Colonic mucosa (tissue), 4 donors: ENCODE measurements around the gene FAM149B1. TPM values are rescaled to one million over a fixed set of nuclear protein-coding genes. Genes with fewer than 3 reads are reported as not detected.

Experiments used
- DNase-seq: peaks from one replicate; pipeline ENCODE4 v3.0.0-alpha.2; 2020
- H3K27ac ChIP-seq: fragments of 200-600 bp; one replicate; pipeline ENCODE4 v1.8.0; 2021
- H3K27me3 ChIP-seq: fragments of 200-600 bp; one replicate; pipeline ENCODE4 v1.8.0; 2021
- H3K36me3 ChIP-seq: fragments of 200-600 bp; one replicate; pipeline ENCODE4 v1.8.0; 2021
- H3K4me1 ChIP-seq: fragments of 200-600 bp; one replicate; pipeline ENCODE4 v1.8.0; 2021; ENCODE audit warnings: mild to moderate bottlenecking
- H3K4me3 ChIP-seq: fragments of 200-600 bp; one replicate; pipeline ENCODE4 v1.8.0; 2021
- H3K9ac ChIP-seq, 2 donors: one replicate each; pipeline ENCODE4 v1.7.0; 2013; ENCODE audit warnings: control low read depth in 2 of 2, low read depth in 2 of 2, low read length in 2 of 2
- H3K9me3 ChIP-seq: fragments of 200-600 bp; one replicate; pipeline ENCODE4 v1.8.0; 2021
- intact Hi-C: fragments of 100-400 bp; cut with DNase I; formaldehyde crosslinking; loops from one replicate; pipeline ENCODE4 v1.14.1; 2022
- total RNA-seq, 2 donors: library from RNA; stranded (reverse); fragmentation: NEBNext Ultra II Directional in 1 of 2; extraction: Animal tissue kit (Norgen Biotek cat#: 25700) in 1 of 2; gene quantifications; one replicate each; pipeline ENCODE4 v1.2.1, GENCODE V29; 2021
- TF ChIP-seq, protein P1 (sequence below): fragments of 200-600 bp; IDR thresholded peaks from one replicate; pipeline ENCODE4 v1.8.0; 2022; ENCODE audit warnings: antibody characterized with exemption, mild to moderate bottlenecking
- donor health status: healthy.
- donor health status: DM: no; HTN: no; CAD: no.
- donor health status: DM: no; HTN: no; CAD: no.

FAM149B1 gene
- total RNA-seq, 2 donors from 2014 or later = 14.0 to 16.4 TPM

DNA sequence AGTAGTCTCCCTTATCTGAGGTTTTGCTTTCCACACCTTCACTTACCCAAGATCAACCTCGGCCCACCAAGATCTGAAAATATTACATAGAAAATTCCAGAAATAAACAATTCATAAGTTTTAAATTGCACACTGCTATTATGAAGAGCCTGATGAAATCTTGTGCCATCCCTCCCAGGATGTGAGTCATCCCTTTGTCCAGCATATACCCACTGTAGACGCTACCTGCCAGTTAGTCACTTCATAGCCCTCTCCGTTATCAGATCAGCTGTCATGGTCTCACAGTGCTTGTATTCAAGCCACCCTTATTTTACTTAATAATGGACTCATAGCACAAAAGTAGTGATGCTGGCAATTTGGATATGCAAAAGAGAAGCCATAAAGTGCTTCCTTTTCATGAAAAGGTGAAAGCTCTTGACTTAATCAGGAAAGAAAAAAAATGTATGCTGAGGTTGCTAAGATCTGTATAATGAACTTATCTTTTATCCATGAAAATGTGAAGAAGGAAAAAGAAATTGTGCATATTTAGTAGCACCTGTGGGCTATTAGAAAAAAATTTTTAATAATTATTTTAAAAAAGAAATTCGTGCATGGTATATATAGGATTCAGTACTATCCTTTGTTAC lies 94.3 kb downstream of the FAM149B1 start:
- H3K4me1 ChIP-seq = no peaks in the 10 kb centered on the region
- H3K27me3 ChIP-seq = no peaks in the 10 kb centered on the region
- H3K9me3 ChIP-seq = no peaks in the 10 kb centered on the region
- H3K27ac ChIP-seq = no peak overlapping the region
- TF ChIP-seq, protein P1, sequence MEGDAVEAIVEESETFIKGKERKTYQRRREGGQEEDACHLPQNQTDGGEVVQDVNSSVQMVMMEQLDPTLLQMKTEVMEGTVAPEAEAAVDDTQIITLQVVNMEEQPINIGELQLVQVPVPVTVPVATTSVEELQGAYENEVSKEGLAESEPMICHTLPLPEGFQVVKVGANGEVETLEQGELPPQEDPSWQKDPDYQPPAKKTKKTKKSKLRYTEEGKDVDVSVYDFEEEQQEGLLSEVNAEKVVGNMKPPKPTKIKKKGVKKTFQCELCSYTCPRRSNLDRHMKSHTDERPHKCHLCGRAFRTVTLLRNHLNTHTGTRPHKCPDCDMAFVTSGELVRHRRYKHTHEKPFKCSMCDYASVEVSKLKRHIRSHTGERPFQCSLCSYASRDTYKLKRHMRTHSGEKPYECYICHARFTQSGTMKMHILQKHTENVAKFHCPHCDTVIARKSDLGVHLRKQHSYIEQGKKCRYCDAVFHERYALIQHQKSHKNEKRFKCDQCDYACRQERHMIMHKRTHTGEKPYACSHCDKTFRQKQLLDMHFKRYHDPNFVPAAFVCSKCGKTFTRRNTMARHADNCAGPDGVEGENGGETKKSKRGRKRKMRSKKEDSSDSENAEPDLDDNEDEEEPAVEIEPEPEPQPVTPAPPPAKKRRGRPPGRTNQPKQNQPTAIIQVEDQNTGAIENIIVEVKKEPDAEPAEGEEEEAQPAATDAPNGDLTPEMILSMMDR = no peak
- no peak for DNase-seq
- no peaks in the 10 kb centered on the region for H3K36me3 ChIP-seq
- intact Hi-C loops = no loop called here
- no peak overlapping the region for H3K4me3 ChIP-seq
- no peak overlapping the region for H3K9ac ChIP-seq

DNA sequence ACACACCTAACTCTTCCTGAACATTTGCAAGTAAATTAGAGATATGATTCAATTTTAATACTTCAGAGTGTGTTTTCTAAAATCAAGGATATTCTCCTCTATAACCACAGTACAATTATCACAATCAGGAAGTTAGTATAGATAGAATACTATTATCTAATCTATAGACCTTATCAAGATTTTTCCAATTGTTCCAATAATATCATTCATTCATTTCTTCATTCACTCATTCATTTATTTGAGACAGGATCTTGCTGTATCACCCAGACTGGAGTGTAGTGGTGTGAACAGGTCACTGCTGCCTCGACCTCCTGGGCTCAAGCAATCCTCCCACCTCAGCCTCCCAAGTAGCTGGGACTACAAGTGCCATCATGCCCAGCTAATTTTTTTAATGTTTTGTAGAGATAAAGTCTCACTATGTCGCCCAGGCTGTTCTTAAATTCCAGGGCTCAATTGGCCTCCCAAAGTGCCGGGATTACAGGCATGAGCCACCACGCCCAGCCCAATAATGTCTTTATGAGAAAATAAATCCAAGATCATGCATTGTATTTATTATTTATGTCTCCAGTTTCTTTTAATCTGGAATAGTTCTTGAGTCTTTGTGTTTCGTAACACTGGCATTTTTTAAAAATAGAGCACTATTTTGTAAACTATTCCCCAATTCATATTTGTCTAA lies 95.1 kb downstream of the FAM149B1 start:
- TF ChIP-seq, protein P1 = no peak
- no peaks in the 10 kb centered on the region for H3K27me3 ChIP-seq
- no peak overlapping the region for H3K4me3 ChIP-seq
- H3K4me1 ChIP-seq = no peaks in the 10 kb centered on the region
- H3K36me3 ChIP-seq = no peaks in the 10 kb centered on the region
- no peak for DNase-seq
- H3K9me3 ChIP-seq = no peaks in the 10 kb centered on the region
- no peak overlapping the region for H3K9ac ChIP-seq
- no peak overlapping the region for H3K27ac ChIP-seq
- intact Hi-C loops = no loop called here

DNA sequence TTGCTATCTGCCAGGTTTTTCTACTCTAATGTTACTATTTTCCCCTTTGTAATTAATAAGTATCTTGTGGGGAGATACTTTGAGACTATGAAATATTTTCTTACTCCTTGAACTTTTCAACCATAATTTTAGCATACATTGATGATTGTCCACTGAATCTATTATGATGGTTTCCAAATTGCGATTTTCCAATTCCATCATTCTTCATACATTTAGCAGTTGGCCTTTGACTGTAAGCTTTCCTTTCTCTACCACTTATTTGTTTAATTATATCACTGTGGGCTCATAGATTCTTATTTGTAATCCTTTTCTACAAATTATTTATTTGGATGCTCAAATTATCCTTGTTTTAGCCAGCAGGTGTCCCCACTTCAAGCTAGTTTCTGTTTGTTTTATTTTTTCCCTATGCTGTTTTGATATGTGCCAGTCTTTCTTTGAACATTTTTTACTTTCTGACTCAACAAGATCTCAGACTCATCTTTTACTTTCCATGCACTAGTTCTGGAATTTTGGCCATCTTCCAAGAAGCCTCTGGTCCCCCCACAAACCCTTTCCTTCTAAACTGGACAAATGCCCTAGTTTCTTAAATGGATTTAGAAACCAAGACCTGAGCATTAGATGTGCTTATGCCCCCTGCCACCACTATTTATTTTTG lies 95.9 kb downstream of the FAM149B1 start:
- H3K27ac ChIP-seq = no peak overlapping the region
- H3K27me3 ChIP-seq = no peaks in the 10 kb centered on the region
- intact Hi-C loops = no loop called here
- H3K9ac ChIP-seq = no peak overlapping the region
- H3K36me3 ChIP-seq = no peaks in the 10 kb centered on the region
- TF ChIP-seq, protein P1 = no peak
- DNase-seq = no peak
- no peaks in the 10 kb centered on the region for H3K4me1 ChIP-seq
- H3K4me3 ChIP-seq = no peak overlapping the region
- no peaks in the 10 kb centered on the region for H3K9me3 ChIP-seq

DNA sequence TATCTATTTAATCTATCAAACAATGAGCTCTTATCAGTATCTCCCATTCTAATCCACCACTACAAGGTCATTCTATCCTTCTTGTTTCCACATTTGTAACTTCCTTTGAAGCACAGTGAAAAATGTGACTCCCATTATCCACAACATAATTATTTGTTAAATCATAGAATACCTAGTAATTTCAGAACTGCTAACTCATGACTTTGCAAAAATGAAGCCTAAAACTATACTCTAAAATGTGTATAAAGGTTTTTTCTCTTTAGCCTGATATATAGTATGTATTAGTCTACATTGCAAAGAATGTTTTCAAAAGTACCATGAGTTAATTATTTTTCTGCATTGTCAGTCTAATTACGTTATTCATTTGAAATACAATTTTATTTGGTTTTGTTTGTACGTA lies 96.5 kb downstream of the FAM149B1 start:
- Histone ChIP-seq H3K27ac (no peak overlapping the region), H3K9ac (no peak overlapping the region), H3K36me3 (no peaks in the 10 kb centered on the region), H3K27me3 (no peaks in the 10 kb centered on the region), H3K4me1 (no peaks in the 10 kb centered on the region), H3K4me3 (no peak overlapping the region), H3K9me3 (no peaks in the 10 kb centered on the region)
- DNase-seq = no peak
- intact Hi-C loops = no loop called here
- TF ChIP-seq, protein P1 = no peak

DNA sequence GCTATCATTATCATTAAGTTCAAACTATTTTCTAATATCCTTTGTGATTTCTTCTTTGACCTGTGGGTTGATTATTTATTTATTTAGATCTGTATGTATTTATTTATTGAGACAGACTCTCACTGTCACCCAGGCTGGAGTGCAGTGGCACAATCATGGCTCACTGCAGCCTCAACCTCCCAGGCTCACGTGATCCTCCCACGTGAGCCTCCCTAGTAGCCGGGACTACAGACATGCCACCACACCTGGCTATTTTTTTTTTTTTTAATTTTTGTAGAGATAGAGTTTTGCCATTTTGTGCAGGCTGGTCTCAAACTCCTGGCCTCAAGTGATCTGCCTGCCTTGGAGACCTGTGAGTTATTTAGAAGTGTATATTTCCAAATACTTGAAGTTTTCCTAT lies 113.2 kb downstream of the FAM149B1 start:
- TF ChIP-seq, protein P1 = no peak
- no peak for DNase-seq

More for the DNA sequence above, 113.2 kb downstream of the FAM149B1 start:
- Histone ChIP-seq H3K36me3 (no peaks in the 10 kb centered on the region), H3K4me3 (no peak overlapping the region), H3K27ac (no peak overlapping the region), H3K27me3 (no peaks in the 10 kb centered on the region), H3K9ac (no peak overlapping the region), H3K9me3 (no peaks in the 10 kb centered on the region), H3K4me1 (no peaks in the 10 kb centered on the region)
- intact Hi-C loops = no loop called here
